Measurements from ENCODE around the gene EED. TPM values are rescaled to one million over a fixed set of nuclear protein-coding genes. Genes with fewer than 3 reads are reported as not detected.

EED gene
- total and polyA plus RNA-seq, 9 of the 15 experiments (the other 6 are each of a cell fraction or from before 2014, with no cell fraction given), result 33.0 to 110 (median 55.1) TPM

DNA sequence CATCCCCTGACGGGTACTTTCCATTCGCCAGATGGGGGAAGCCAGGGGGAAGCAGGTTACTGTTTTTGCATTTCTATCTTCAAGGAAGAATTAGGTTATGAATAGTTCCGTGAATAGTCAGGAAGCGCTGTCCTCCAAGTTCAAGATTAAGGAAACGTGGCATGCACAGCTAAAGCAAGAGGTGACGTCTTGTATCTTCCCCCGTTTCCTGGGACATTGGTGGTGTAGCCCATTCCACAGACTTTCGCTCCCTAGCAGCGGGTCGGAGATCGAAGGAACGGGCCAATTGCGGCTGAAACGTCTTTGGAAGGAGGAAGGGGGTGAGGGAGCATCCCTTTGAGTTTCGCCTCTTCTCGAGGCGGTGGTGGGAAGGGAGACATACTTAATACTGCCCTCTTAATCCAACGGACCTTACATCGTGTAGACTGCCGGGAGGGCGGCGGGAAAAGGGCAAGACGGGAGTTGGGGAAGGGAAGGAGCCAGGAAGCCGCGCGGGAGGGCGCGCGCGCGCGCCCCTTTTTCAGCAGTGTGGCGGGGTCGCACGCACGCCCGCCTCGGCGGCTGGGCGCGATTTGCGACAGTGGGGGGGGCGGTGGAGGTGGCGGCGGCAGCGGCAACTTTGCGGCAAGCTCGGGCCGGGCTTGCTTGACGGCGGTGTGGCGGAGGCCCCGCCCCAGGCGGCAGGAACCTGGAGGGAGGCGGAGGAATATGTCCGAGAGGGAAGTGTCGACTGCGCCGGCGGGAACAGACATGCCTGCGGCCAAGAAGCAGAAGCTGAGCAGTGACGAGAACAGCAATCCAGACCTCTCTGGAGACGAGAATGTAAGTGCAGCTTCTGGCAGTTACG is at the start of gene EED (continued):
- TF ChIP-seq REST (IDR thresholded peaks at IDR 0.05; ENCODE audit: borderline replicate concordance) (no peak), REST (CRISPR knock-in tag; IDR thresholded peaks at IDR 0.05; ENCODE audit: low read depth) (0 out of 2 replicates have a peak, but pooled peaks have one; percentile 38), ZNF707 (CRISPR knock-in tag; conservative IDR thresholded peaks at IDR 0.05) (no peak), ESRRB (CRISPR knock-in tag; IDR thresholded peaks at IDR 0.05; ENCODE audit: borderline replicate concordance) (no peak), ZNF41 (CRISPR knock-in tag; conservative IDR thresholded peaks at IDR 0.05) (no peak), ZNF639 (CRISPR knock-in tag; conservative IDR thresholded peaks at IDR 0.05 in 1 of 2, IDR thresholded peaks at IDR 0.05 in 1 of 2) (peak in 1 of 2 experiments; percentile 60; a peak in 1 of 4 replicates), DPF2 (IDR thresholded peaks at IDR 0.05) (peak; percentile 32)
- TF ChIP-seq, protein P1, sequence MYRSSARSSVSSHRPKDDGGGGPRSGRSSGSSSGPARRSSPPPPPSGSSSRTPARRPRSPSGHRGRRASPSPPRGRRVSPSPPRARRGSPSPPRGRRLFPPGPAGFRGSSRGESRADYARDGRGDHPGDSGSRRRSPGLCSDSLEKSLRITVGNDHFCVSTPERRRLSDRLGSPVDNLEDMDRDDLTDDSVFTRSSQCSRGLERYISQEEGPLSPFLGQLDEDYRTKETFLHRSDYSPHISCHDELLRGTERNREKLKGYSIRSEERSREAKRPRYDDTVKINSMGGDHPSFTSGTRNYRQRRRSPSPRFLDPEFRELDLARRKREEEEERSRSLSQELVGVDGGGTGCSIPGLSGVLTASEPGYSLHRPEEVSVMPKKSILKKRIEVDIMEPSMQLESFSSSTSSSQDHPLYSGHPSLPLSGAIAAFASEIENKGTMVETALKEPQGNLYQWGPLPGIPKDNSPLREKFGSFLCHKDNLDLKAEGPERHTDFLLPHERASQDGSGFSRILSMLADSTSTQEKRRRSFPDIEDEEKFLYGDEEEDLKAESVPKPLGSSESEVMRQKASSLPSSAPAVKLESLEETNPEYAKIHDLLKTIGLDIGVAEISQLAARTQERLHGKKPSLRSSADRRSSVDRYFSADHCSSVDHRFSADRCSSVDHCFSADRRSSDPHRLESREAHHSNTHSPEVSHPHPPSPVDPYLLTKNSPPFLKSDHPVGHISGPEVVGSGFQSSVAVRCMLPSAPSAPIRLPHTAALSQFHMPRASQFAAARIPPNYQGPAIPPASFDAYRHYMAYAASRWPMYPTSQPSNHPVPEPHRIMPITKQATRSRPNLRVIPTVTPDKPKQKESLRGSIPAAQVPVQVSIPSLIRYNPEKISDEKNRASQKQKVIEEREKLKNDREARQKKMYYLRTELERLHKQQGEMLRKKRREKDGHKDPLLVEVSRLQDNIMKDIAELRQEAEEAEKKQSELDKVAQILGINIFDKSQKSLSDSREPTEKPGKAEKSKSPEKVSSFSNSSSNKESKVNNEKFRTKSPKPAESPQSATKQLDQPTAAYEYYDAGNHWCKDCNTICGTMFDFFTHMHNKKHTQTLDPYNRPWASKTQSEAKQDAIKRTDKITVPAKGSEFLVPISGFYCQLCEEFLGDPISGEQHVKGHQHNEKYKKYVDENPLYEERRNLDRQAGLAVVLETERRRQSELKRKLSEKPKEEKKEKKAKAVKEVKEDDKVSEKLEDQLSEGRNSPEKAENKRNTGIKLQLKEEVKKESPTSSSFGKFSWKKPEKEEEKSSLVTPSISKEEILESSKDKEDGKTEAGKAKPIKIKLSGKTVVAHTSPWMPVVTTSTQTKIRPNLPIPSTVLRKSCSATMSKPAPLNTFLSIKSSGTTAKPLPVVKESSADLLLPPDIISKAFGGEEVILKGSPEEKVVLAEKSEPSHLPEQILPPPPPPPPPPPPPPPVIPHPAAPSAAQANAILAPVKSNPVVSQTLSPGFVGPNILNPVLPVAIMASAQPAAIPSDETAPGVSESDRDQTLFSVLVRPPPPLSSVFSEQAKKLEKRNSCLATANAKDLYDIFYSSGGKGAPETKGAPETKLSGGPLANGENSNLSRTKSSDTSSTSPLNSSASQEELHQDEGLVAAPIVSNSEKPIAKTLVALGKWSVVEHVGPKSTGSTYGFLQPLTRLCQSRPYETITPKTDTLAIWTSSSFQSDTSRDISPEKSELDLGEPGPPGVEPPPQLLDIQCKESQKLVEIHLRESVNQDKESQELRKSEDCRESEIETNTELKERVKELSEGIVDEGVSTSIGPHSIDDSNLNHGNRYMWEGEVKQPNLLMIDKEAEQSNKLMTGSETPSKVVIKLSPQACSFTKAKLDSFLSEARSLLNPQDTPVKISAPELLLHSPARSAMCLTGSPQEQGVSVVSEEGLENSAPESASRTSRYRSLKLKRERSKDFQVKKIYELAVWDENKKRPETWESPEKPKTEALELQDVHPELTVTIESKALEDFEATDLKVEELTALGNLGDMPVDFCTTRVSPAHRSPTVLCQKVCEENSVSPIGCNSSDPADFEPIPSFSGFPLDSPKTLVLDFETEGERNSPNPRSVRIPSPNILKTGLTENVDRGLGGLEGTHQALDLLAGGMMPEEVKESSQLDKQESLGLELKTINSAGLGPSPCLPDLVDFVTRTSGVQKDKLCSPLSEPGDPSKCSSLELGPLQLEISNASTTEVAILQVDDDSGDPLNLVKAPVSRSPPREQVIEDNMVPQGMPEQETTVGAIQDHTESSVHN (IDR thresholded peaks at IDR 0.05; ENCODE audit: borderline replicate concordance in 1 of 2, low read depth in 1 of 2), result no peak
